ENCODE data around the gene PLTP.
"Not testable (repeated sequence)": the region's sequence is repeated elsewhere in the genome, so short reads cannot be mapped to it uniquely, and the experiment has no call there.

Gene PLTP, protein sequence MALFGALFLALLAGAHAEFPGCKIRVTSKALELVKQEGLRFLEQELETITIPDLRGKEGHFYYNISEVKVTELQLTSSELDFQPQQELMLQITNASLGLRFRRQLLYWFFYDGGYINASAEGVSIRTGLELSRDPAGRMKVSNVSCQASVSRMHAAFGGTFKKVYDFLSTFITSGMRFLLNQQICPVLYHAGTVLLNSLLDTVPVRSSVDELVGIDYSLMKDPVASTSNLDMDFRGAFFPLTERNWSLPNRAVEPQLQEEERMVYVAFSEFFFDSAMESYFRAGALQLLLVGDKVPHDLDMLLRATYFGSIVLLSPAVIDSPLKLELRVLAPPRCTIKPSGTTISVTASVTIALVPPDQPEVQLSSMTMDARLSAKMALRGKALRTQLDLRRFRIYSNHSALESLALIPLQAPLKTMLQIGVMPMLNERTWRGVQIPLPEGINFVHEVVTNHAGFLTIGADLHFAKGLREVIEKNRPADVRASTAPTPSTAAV

DNA sequence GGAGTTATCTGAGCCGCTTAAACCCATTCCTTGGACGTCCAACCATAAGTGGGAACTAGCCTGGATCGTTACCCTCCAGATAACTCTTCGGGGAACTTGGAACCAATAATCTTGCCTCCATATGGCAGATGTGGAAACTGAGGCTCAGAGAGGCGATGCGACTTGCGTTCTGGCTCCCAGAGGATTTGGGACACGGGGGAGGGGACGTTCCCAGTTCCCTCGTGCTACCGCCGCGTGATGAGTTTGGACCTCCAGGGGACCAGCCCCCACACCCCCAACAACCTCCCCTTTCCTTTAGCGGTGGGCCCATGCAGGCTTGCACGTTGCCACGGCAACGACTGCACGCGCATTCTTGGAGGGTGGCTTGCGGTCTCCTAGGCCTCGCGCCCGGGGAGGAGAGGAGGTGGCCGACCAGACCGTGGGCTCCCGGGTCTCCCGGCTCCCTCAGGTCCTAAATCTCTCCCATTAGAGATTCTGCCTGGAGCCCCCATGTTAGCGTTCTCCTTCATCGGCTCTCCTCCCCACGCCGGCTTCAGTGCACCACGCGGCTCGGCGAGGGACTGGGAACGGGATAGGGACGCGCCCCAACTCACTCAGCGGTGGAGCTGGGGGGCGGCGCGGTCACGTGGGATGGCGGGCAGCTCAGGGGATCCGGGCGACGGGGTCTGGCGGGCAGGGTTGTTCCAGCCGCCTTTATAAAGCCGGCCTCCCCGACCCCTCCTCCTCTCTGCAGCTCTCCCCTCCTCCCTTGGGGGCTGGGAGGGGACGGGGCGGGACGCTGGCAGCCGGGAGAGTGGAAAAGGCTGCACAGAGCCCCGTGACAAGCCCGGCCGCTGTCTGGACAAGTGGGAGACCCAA lies at the start of gene PLTP:
PLTP (minus strand) TSS at position 670 of the 858 bp plus-strand sequence. CDS start 703 bp downstream, outside the sequence.
- no peak for DNase-seq (ENCODE audit: low read depth in 2 of 2)

DNA sequence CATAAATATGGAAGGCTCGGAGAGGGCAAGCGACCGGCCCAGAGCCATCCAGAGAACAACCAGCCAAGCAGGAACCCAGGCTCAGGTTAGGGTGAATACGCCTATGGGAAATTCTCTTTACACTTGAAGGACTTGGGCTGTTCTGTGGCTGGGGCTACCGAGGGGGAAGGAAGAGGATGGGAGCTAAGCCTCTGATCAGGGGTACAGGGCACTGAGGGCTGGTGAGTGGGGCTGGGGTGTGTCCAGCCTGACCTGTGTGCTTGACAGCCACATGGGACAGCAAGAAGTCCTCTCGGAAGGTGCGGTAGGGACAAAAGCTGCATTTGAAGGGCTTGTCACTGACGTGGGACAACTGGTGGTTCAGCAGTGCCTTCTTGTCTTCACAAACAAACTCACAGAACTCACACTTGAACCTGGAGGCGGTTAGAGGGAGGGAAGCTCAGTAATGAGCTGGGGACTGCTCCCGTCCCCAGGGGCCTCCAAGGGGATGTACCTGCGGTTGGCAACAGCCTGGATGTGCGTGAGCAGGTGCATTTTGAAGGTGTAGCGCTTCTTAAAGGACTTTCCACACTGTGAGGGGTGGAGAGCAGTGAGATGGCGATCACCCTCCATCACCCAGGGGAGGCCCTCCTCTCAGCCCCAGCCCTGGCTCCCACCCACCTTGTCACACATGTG lies 48.1 kb upstream of the PLTP start:
- DNase-seq (ENCODE audit: low read depth in 2 of 2): no peak

DNA sequence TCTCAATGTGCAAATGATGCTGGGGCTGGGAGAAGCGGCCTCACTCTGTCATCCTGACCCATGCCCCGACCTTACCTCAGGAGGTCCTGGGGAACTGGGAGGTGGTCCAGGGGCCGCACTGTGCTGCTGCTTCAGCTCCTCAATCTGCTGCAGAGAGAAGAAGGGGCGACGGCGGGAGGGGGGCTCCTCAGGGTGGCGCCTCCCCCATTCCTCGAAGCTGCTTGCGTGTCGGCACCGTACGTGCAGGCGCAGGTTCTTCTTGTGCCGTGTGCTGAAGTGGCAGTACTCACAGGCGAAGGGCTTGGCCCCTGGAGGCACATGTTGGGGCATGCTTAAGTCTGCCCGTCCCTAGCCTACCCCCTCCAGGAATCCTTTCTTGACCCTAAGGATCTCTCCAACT lies 47.2 kb upstream of the PLTP start:
- DNase-seq (ENCODE audit: low read depth in 2 of 2): no peak

DNA sequence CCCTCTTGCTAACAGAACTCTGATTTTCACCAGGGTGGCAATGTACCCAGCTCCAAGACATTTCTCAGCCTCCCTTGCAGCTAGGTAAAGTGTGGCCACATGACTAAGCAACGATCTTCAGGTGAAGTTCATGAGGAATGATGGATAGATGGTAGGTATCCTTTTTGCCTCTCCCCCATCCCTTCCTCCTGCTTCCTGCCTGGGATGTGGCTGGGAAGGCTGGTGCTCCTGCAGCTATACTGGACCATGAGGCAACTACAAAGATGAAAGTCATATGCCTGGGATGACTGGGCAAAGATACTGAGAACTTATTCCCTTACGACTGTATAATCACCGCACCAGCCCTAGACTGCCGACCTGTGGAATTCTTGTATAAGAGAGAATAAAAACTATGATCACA lies 46.6 kb upstream of the PLTP start:
- no peak for DNase-seq (ENCODE audit: low read depth in 2 of 2)

DNA sequence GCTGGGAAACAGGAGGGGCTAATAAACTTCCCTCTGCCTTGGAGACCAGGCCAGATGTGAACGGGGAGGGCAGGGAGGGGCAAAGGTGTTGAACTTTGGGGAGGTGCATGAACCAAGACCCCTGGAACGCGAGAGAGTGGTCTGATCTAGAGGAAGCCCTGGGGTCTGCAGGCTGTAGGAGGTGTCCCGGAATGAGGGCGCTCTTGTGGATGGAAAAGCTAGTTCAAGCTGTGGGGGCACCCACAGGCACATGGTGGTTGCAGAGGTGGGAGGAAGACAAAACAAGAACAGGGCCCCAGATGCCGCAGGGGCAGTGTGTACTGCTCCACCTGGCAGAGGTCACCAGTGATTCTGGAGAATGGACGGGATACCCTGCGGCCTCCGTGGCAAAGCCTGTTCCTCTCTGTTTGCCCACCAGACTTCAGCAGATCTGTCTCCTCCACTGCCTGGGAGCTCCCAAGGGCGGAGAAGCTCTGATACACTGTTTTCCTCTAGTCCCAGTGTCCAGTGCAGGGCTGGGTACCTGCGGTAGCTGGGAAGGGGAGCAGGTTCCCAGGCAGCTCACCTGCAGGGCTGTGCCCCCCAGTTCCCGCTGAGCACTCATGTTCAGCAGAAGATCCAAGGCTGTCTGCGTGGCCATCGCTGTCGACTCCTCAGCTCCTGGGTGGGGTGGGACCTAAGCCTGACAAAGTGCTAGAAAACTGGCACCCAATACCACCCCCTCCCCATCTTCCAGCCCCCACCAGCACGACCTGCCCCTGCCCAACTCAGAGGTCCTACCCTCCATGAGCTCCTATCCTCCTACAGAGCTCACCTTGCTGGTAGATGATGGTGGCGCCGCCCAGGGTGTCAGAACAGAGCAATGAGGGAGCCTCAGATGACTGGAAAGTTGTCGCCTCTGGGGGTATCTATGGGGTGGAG lies 45.3 kb upstream of the PLTP start:
- DNase-seq (ENCODE audit: low read depth in 2 of 2): no peak

DNA sequence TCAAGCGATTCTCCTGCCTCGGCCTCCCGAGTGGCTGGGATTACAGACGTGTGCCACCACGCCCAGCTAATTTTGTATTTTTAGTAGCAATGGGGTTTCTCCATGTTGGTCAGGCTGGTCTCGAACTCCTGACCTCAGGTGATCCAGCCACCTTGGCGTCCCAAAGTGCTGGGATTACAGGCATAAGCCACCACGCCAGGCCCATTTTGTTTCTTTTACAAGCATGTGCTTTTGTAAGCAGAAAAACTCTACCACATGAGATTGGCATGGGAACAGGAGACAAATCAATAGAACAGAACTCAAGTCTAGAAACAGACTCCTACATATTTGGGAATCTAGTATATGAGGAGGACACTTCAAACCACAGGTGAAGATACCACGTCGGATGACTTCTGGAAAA lies 44.4 kb upstream of the PLTP start:
- not testable (repeated sequence) for DNase-seq (ENCODE audit: low read depth in 2 of 2)

DNA sequence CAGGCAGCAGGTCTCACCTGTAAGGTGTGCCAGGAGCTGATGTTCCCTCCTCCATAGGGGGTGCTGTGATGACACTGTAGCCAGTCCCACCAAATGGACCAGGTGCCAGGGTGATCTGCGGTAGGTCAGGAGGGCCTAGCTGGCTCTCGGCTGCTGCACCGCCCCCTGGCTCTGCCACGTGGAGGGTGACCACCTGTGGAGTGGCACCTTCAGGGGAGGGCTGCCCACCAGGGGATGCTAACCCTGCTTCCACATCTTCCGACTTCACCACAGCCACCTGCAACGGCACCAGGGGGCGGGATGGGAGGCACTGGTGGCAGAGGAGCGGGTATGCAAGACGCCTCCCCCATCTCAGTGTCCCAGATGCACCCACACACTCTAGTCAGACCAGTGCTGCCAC lies 41.7 kb upstream of the PLTP start:
- DNase-seq (ENCODE audit: low read depth in 2 of 2): no peak

DNA sequence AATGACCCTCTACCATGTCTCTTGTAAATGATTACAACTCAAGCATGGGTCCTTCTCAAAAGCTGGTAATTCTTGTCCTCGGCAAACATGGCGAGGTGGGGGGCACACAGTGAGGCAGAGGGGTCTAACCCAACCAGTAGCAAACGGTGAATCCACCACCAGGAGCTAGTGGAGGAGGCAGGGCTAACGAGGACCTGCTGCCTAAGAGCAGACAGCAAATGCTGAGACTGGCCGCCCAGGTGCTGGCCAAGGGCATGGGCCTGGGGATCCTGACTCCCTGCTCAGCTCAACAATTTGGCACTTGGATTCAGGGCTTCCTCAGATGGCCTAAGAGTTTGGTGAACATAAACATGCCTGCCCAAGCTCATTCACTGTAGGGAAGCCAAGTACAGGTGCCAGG lies 40.9 kb upstream of the PLTP start:
- no peak for DNase-seq (ENCODE audit: low read depth in 2 of 2)

DNA sequence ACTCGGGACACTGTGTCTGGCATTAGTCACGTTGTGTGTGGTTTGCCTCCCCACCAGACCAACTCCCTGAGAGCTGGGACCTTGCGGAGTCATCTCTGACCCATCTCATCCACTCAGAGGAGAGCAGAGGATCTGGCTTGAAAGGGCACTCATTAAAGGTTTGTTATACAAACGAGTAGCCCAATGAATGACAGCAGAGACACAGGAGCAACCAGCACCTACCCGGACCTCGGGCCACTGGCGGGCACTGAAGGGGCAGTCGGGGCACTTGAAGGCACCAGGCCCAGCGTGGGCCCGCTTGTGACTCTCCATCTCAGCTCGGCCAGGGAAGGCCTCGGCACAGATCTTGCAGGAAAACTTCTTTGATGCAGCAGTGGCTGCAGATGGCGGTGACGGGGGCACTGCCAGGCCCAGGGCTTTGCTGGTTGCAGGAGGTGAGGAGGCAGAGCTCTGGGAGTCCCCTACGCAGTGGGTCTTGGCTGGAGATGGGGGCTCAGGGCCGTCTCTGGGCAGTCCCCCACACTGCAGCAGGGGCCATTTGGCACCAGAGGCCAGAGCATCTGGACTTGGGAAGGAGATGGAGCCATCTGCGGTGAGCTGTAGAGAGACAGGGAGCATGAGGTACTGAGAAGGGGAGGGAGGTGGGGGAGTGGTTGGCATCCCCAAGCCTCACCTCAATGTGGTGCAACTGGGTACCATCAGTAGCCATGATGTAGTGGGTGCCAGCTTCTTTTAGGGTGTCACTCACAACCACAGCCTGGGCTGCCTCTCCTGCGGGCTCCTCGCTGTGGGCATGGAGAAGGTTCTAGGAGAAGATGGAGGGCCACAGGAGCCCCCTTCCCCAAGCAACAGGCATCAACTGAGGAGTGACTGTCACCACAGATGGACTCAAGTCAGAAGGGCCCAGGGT lies 40.2 kb upstream of the PLTP start:
- DNase-seq (ENCODE audit: low read depth in 2 of 2): no peak

DNA sequence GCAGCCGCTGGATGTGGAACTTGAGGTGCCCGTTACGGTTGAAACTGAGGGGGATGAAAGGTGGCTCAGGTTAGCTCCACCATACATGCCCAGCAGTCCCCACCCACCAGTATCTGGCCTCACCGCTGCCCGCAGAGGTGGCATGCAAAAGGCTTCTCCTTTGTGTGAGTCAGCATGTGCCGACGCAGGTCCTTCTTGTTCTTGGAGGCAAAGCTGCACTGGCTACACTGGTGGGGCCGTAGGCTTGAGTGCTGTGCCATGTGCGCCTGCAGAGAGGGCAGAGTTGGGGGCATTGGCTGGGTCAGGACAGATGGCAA lies 38.3 kb upstream of the PLTP start:
- no peak for DNase-seq (ENCODE audit: low read depth in 2 of 2)

DNA sequence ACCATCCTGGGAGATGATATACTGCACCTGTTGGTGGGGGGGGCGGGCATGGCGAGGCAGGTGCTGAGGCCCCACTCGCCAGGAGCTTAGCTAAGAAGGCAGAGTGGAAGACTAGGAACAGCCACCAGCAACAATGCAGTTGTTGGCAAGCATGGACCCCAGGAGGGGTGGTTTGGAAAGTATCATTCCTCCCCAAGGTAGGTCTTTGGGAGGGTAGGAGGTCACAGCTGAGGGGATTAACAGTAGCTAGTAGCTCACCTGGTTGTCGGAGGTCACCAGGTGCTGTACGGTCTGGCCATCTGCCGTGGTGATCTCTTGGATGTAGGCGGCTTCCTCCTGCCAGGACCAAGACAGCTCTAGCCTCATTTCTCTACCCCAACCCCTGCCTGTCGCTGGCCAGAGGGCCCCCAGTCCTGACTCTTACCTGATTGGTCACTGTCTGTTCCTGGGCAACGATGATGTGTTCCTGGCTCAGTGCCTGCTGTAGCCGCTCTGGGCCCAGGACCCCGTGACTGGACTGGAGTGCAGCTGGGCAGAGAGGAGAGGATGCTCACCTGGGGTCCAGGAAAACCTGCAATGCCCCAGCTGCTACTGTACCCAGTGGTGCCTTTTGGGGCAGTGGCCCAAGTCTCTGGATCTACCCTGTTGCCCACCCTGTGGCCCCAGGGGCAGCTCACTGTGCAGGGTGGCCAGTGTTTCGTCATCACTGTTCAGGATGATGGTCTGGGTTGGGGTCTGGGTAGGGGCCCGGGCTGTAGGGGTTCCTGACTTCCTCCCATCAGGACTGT lies 37.8 kb upstream of the PLTP start:
- DNase-seq (ENCODE audit: low read depth in 2 of 2): no peak

DNA sequence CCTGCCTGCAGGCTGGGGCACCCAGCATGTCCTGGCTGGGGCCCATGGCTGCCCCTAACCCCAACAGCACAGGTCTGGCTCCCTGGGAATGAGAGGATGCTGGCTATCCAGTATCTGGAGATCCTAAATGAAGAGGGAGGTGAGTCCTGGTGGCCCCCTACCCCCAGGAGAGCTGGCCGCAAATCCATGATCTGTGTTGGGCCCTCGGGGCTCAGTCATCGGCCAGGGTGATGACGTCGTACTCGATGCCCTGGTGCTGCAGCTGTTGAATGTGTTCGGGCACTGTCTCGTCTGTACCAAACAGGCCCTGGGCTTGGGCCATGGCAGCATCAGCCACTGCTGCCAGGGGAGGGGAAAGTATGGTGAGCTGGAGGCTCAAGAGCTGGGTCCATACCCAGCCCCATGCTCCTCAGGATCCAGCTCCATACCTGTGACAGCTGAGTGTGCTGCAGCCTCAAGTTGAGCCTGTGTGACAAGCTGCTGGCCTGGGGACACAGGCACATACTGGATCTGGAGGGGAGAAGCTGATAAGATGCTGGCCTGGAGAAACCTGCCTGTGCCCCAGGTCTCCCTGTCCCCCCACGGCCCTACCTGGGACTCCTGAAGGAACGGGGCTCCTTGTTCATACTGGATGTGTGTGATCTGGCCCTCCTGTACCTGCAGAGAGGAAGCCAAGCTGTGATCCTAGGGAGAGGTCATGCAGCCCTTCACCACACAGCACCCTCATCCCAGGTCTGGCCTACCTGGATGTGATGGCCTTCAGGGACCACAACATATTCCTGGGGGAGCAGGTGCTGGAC lies 37.0 kb upstream of the PLTP start:
- no peak for DNase-seq (ENCODE audit: low read depth in 2 of 2)

DNA sequence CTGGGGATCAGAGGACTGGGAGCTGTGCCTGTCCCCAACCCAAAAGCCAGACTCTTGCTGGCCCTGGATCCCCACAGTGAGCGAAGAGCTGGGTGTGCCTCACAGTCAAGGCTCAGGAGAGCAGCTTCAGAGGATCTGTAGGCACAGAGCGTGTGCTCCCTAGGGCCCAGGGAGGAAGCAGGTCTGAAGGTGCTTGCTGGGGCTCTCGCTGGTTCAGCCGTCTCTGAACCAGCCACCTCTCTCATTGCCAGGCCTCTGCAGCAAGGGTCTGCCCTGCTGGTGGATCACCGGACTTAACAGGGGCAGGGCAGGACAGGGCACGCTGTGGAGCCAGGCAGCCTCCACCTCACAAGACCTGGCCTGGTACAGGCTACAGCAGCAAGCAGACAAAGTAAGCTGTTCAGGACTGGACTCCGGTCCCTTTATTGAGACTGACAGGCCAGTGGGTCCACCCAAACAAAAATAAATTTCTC lies 36.3 kb upstream of the PLTP start:
- no peak for DNase-seq (ENCODE audit: low read depth in 2 of 2)

DNA sequence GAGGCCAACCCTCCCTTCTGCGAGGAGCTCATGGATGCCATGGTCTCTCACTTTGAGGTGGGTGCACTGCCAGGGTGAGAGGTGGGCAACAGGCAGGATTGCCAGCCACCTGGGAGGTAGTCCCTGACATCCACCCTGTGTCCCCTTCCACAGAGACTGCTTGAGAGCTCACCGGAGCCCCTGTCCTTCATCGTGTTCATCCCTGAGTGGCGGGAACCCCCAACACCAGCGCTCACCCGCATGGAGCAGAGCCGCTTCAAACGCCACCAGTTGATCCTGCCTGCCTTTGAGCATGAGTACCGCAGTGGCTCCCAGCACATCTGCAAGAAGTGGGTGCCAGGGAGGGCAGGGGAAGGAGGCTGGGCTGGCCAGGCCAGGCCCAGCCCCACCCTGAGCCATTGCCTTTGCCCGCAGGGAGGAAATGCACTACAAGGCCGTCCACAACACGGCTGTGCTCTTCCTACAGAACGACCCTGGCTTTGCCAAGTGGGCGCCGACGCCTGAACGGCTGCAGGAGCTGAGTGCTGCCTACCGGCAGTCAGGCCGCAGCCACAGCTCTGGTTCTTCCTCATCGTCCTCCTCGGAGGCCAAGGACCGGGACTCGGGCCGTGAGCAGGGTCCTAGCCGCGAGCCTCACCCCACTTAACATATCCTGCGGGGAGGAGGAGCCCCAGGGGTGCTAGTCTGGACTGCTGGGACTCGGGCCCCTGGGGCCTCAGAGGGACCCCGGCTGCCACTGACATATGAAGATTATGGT lies 35.3 kb upstream of the PLTP start:
- DNase-seq (ENCODE audit: low read depth in 2 of 2): no peak

DNA sequence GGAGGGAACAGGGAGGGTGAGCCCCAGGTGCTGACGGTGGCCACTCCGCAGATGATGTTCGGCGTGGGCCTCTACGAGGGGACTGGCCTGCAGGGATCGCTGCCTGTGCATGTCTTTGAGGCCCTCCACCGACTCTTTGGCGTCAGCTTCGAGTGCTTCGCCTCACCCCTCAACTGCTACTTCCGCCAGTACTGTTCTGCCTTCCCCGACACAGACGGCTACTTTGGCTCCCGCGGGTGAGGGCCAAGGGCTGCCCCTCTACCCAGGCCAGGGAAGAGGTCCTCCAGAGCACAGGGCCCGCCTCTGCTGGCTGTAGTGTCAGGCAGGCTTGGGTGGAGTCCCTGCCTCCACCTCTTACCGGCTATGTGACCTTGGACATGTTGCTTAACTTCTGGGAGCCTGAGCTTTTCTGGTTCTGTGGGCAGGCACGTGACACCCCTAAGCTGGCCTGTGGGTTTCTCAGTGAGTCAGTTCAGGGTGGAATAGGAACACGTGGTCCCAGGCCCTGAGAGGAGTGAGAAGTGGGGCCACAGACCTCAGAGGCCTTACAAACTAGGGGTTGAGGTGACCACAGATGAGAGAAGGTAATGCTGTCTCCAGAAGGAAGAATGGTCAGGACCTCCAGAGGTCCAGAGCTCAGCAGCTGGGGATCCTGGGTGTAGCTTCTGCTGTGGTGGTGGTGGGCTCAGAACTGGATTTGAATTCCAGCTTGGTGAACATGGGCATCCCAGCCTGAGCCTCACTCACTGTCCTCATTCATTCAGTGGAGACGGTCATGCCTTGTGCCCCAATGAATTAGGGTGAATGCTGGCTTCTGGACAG lies 34.4 kb upstream of the PLTP start:
- DNase-seq (ENCODE audit: low read depth in 2 of 2): no peak

DNA sequence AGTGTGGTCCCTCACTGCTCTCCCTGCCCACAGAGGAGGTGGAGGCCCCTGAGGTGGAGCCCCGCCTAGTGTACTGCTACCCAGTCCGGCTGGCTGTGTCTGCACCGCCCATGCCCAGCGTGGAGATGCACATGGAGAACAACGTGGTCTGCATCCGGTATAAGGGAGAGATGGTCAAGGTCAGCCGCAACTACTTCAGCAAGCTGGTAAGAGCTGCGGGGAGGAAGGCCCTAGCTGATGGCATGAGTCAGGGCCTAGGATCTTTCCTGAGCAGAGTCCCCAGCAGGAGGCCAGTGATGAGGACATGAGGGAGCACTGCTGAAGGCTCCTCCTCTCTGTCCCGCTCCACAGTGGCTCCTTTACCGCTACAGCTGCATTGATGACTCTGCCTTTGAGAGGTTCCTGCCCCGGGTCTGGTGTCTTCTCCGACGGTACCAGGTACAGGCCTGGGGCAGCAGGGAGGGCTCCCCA lies 33.8 kb upstream of the PLTP start:
- DNase-seq (ENCODE audit: low read depth in 2 of 2): no peak
